Duodenal mucosa (tissue), 2 donors: Measurements from ENCODE around the gene ATP6V0B.

Experiments used
- H3K27ac ChIP-seq: one replicate; pipeline ENCODE4 v1.7.0; 2013; ENCODE audit warnings: low read depth, low read length
- H3K27me3 ChIP-seq, 2 donors: one replicate each; pipeline ENCODE4 v1.7.0; 2013; ENCODE audit warnings: low read length in 2 of 2, control low read depth in 1 of 2; ENCODE audit not compliant: insufficient read depth in 2 of 2, control insufficient read depth in 1 of 2
- H3K36me3 ChIP-seq, 2 donors: one replicate each; pipeline ENCODE4 v1.7.0; 2013; ENCODE audit warnings: low read length in 2 of 2, control low read depth in 1 of 2; ENCODE audit not compliant: insufficient read depth in 2 of 2, control insufficient read depth in 1 of 2
- H3K4me1 ChIP-seq, 2 donors: one replicate each; pipeline ENCODE4 v1.7.0; 2013; ENCODE audit warnings: low read length in 2 of 2, control low read depth in 1 of 2; ENCODE audit not compliant: insufficient read depth in 2 of 2, control insufficient read depth in 1 of 2
- H3K4me3 ChIP-seq, 2 donors: one replicate each; pipeline ENCODE4 v1.7.0; 2013; ENCODE audit warnings: low read length in 2 of 2, low read depth in 1 of 2
- H3K9ac ChIP-seq, 2 donors: one replicate each; pipeline ENCODE4 v1.7.0; 2013; ENCODE audit warnings: low read length in 2 of 2, low read depth in 1 of 2
- H3K9me3 ChIP-seq, 2 donors: one replicate each; pipeline ENCODE4 v1.7.0; 2013; ENCODE audit warnings: low read length in 2 of 2, control low read depth in 1 of 2; ENCODE audit not compliant: control insufficient read depth in 1 of 2

The ATP6V0B gene

DNA sequence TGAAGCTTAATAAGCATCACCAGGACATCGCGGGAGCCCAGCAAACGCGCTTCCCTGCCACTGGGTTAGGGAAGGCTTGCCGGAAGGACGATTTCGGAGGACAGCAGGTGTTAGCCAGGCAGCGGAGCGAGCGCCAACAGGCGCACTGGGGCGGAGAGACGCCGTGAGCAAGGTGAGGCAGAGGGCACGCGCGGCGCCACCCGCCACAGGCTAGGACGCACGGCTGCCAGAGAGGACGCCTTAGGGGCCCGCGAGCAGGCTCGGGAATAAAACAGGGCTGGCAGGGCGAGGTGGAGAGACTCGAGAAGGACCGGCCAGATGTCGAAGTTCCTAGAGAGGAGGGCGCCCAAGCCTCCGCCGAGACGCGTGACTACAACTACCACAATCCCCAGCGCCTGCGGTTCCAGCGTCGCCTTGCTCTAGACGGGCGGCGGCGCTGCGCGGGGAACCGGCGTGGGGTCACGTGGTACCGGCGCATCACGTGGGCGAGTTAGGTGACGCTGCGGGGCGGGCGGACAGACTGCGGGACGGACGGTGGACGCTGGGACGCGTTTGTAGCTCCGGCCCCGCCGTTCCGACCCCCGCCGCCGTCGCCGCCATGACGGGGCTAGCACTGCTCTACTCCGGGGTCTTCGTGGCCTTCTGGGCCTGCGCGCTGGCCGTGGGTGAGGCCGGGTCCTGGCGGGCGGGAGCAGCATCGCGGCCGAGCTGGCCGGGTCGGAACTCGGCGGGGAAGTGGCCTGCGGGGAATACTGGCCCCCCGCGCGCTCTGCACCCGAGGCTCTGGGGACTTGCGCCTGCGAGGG is at the start of gene ATP6V0B:
ATP6V0B (plus strand) TSS at position 518 of the 806 bp plus-strand sequence; CDS start at position 599, 81 bp downstream.
- Histone ChIP-seq H3K27me3 (no peaks in the 10 kb centered on the region), H3K4me1 (peaks cover 49 to 59% of the 10 kb centered on the region in 2 donors), H3K36me3 (peaks cover 19 to 29% of the 10 kb centered on the region in 2 donors), H3K4me3 (peak within 1 kb of the TSS; percentile 82 to 93), H3K9me3 (no peaks in the 10 kb centered on the region), H3K9ac (peak within 1 kb of the TSS; percentile 87 to 99), H3K27ac (peak within 1 kb of the TSS; percentile 89)

DNA sequence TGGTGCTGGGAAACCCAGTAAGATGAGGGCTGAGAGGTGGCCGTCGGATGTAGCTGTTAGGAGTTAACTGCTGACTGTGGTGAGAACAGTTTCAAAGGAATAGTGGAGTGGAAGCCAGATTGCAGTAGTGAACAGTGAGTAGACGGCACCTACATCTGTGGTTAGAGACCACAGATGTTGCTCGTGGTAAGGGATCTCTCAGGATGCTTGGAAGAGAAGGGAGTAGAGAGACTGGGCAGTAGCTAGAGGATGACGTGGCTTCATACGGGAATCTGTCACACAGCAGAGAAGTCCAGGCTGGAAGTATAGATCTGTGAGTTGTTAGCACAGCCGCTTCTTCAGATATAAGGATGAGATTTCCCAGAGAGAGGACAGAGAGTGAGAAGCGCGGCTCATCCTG is 48.9 kb upstream of the ATP6V0B start:
- no peak overlapping the region for H3K9ac ChIP-seq
- no peak overlapping the region for H3K4me3 ChIP-seq
- H3K27ac ChIP-seq = no peak overlapping the region
- no peaks in the 10 kb centered on the region for H3K9me3 ChIP-seq
- H3K36me3 ChIP-seq = no peaks in the 10 kb centered on the region
- H3K27me3 ChIP-seq = no peaks in the 10 kb centered on the region
- no peaks in the 10 kb centered on the region for H3K4me1 ChIP-seq

DNA sequence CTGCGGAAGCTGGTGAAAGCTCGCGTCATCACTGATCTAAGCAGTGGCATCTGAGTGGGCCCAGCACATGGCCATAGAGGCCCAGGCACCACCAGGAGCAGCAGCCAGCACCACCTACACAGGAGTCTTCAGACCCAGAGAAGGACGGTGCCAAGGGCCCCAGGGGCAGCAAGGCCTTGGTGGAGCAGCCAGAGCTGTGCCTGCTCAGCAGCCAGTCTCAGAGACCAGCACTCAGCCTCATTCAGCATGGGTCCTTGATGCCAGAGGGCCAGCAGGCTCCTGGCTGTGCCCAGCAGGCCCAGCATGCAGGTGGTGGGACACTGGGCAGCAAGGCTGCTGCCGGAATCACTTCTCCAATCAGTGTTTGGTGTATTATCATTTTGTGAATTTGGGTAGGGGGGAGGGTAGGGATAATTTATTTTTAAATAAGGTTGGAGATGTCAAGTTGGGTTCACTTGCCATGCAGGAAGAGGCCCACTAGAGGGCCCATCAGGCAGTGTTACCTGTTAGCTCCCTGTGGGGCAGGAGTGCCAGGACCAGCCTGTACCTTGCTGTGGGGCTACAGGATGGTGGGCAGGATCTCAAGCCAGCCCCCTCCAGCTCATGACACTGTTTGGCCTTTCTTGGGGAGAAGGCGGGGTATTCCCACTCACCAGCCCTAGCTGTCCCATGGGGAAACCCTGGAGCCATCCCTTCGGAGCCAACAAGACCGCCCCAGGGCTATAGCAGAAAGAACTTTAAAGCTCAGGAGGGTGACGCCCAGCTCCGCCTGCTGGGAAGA is 44.4 kb upstream of the ATP6V0B start:
- H3K9me3 ChIP-seq = no peaks in the 10 kb centered on the region
- H3K27ac ChIP-seq = no peak overlapping the region
- no peaks in the 10 kb centered on the region for H3K36me3 ChIP-seq
- peaks cover 11% of the 10 kb centered on the region in 2 donors for H3K4me1 ChIP-seq
- H3K9ac ChIP-seq = no peak overlapping the region
- H3K27me3 ChIP-seq = peaks cover 0 to 6% of the 10 kb centered on the region in 2 donors
- no peak overlapping the region for H3K4me3 ChIP-seq

DNA sequence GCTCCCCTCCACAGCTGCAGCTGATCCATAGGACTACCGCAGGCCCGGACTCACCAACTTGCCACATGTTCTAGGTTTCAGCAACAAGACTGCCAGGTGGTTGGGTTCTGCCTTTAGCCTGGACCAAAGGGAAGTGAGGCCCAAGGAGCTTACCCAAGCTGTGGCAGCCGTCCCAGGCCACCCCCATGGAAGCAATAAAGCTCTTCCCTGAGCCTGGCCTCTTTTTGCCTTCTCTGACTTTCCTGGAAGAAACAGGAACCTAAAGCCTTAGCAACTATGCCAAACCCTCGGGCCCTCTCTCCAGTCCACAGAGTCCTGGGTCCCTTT is 43.8 kb upstream of the ATP6V0B start:
- H3K27ac ChIP-seq = no peak overlapping the region
- H3K36me3 ChIP-seq = no peaks in the 10 kb centered on the region
- H3K27me3 ChIP-seq = peaks cover 0 to 6% of the 10 kb centered on the region in 2 donors
- H3K4me1 ChIP-seq = peaks cover 11 to 15% of the 10 kb centered on the region in 2 donors
- H3K9ac ChIP-seq = no peak overlapping the region
- H3K4me3 ChIP-seq = no peak overlapping the region
- H3K9me3 ChIP-seq = no peaks in the 10 kb centered on the region

DNA sequence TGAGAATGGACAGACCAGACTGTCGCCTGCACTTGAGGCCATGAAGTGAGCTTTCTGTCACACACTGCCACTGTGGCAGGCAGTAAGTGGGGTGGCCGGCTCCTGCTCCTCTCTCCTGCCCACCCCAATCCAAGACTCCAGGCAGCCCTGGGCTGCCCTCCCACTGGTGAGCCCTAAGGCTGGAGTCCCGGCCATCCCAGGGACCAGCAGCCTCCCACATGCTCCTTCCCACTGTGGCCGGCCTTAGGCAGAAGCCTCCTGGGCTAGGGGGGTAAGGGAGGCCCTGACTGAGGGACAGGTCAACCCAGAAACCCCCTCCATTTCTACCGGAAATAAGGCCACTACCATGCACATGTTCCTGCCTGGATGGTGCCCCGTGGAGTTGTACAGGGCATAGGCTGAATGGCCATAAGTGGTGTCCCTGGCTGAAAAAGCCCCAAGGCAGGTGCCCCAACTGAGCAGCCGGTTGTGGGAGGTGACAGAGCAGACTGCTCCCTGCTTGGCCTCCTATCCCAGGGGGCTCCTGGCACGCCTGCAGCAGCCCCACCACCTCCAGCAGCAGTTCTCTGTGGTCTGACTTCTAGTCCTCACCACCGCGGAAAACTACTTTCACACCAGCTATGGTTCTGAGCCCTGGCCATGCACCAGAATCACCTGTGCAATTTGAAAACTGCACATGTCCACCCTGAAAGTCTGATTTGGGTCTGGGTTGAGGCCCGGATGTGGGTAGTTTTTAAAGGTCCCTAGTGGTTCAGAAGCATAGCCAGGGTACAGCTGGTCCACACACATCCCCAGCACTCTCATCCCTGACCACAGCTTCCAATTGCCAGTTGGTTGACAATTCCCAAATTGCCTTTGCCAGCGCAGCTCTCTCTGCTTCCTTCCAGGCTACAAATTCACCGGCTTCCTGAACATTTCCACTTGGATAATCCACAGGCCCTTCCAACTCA is 42.8 kb upstream of the ATP6V0B start:
- no peaks in the 10 kb centered on the region for H3K36me3 ChIP-seq
- H3K4me1 ChIP-seq = peaks cover 15 to 21% of the 10 kb centered on the region in 2 donors
- H3K27me3 ChIP-seq = peaks cover 0 to 6% of the 10 kb centered on the region in 2 donors
- H3K9ac ChIP-seq = no peak overlapping the region
- H3K4me3 ChIP-seq = no peak overlapping the region
- H3K9me3 ChIP-seq = no peaks in the 10 kb centered on the region
- H3K27ac ChIP-seq = no peak overlapping the region

DNA sequence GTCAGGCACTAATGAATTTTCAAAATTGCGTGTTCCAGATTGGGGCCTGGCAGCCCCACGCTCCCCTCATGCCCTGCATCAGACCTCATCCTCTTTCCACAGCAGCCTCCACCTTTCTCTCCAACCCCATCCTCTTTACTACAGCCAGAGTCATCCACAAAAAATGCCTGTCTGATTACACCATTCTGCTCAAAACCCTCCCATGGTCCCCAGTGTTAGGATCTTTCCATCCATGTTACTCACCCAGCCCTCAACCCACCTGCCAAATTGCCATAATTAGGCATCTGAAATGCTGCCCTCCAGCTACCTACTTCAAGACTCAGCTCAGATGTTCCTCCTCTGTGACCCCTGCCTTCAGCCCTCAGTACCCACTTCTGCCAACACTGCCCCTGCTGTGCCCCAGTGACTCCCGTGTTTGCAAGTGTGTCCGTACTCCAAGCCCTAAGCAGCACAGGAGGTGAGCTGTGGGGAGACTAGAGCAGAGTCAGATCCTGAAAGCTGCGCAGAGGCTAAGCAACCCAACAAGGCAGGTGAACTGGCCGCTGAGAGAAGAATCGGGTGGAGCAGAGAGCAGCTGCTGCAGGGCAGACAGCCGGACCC is 41.9 kb upstream of the ATP6V0B start:
- Histone ChIP-seq H3K4me3 (peak overlapping the region; percentile 53), H3K9me3 (no peaks in the 10 kb centered on the region), H3K27me3 (peaks cover 0 to 6% of the 10 kb centered on the region in 2 donors), H3K36me3 (no peaks in the 10 kb centered on the region), H3K4me1 (peaks cover 15 to 21% of the 10 kb centered on the region in 2 donors), H3K9ac (no peak overlapping the region), H3K27ac (no peak overlapping the region)

DNA sequence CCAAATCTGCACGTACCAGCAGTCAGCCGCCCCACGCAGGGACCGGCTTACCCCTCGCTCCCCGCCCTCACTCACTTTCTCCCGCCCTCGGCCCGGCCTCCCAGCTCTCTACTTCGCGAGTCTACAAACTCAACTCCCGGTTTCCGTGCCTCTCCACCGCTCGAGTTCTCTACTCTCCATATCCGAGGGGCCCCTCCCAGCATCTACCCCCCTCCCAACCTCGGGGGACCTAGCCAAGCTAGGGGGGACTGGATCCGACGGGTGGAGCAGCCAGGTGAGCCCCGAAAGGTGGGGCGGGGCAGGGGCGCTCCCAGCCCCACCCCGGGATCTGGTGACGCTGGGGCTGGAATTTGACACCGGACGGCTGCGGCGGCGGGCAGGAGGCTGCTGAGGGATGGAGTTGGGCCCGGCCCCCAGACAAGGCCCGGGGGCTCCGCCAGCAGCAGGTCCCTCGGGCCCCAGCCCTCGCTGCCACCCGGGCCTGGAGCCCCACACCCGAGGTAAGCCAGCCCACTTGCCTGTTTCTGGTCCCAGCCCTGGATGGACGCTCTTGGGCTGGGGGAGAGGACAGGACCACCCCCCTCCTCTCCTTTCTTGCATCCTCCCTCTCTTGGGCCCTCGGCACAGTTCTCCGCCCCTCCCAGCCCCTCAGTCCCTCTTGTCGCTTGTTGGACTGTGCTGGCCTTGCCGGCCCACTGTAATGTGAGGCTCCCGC is 41.2 kb upstream of the ATP6V0B start, which contains the start of gene ARTN:
ARTN (plus strand) TSS at position 416 of the 715 bp plus-strand sequence. CDS start 1,856 bp downstream, outside the sequence.
- peak within 1 kb of the TSS; percentile 53 for H3K4me3 ChIP-seq
- H3K9ac ChIP-seq = peak within 1 kb of the TSS; percentile 7 to 20
- no peaks in the 10 kb centered on the region for H3K9me3 ChIP-seq
- no peak within 1 kb of the TSS for H3K27ac ChIP-seq
- H3K36me3 ChIP-seq = no peaks in the 10 kb centered on the region
- H3K27me3 ChIP-seq = peaks cover 0 to 6% of the 10 kb centered on the region in 2 donors
- H3K4me1 ChIP-seq = peaks cover 15 to 21% of the 10 kb centered on the region in 2 donors

DNA sequence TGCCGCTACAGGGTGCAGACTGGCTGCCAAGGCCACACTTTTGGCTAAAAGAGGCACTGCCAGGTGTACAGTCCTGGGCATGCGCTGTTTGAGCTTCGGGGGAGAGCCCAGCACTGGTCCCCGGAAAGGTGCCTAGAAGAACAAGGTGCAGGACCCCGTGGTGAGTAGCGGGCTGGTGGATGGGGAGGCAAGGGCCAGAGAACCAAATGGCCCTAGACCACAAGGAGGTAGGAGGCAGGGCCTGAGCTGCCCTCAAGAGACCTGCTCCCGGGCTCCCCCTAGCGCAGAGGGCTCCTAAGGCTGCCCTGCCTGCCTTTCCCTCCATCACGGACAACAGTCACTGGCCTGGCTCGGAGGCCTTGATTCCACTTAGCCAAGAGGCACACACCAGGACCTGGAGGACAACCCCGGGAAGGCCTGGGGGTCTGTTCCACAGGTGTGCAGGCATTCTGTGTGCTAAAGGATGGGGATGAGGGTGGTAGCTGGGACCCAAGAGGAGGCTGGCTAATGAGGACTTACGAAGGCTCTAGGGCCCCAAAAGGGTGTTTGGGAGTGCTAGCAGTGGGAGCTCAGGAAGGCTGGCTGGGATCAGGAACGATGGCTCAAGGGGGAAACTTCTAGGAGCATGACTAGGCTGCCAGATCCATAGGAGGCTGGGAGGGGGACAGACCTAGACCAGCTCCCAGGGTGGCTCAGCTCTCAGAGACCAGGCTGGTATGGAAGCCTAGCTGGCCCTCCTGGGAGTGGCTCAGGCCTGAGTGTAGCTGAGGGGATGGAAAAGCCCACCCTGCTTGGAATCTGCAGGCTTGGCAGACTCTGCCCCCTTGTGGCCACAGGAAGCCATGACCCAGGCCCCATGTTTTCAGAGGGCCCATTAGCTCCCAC is 40.4 kb upstream of the ATP6V0B start:
- peaks cover 15 to 21% of the 10 kb centered on the region in 2 donors for H3K4me1 ChIP-seq
- no peaks in the 10 kb centered on the region for H3K9me3 ChIP-seq
- H3K36me3 ChIP-seq = no peaks in the 10 kb centered on the region
- peaks cover 0 to 6% of the 10 kb centered on the region in 2 donors for H3K27me3 ChIP-seq
- H3K4me3 ChIP-seq = peak overlapping the region; percentile 53
- peak overlapping the region; percentile 7 to 20 for H3K9ac ChIP-seq
- H3K27ac ChIP-seq = no peak overlapping the region
